IPS DF 6.9 (cell line): Measurements from ENCODE around the gene FBXL7.

Experiments used
- DNase-seq: peaks from one replicate; pipeline ENCODE4 v3.0.0-alpha.2; 2013; ENCODE audit warnings: low read depth, low spot score
- H3K27ac ChIP-seq: one replicate; pipeline ENCODE4 v1.5.1; 2013; ENCODE audit warnings: low read length, control low read depth
- H3K27me3 ChIP-seq: 2 replicates; pipeline ENCODE4 v1.6.1; 2013; ENCODE audit warnings: mild to moderate bottlenecking, low read length; ENCODE audit not compliant: control insufficient read depth, insufficient read depth
- H3K36me3 ChIP-seq: 2 replicates; pipeline ENCODE4 v1.6.1; 2013; ENCODE audit warnings: low read length; ENCODE audit not compliant: control insufficient read depth, insufficient read depth
- H3K4me1 ChIP-seq: 2 replicates; pipeline ENCODE4 v1.6.1; 2013; ENCODE audit warnings: low read length; ENCODE audit not compliant: control insufficient read depth, insufficient read depth
- H3K4me3 ChIP-seq: 2 replicates; pipeline ENCODE4 v1.5.1; 2013; ENCODE audit warnings: mild to moderate bottlenecking, low read length
- H3K9me3 ChIP-seq: 2 replicates; pipeline ENCODE4 v1.6.1; 2013; ENCODE audit warnings: low read length, inconsistent platforms; ENCODE audit not compliant: control insufficient read depth, insufficient read depth
- WGBS: extraction: QIAGEN DNeasy Blood & Tissue Kit; methylation state at CpG from one replicate; pipeline ENCODE4 v1.1.7; 2013; ENCODE audit warnings: mixed read lengths, missing lambda C conversion rate; ENCODE audit not compliant: insufficient read length, insufficient coverage; 5-methylcytosine and 5-hydroxymethylcytosine counted together

FBXL7 gene

GRCh38 chr5:15693933-15694332 lies 194.0 kb downstream of the FBXL7 start:
- no CpG with 5 or more reads among the region's 6 CpGs for whole genome bisulfite sequencing
- Histone ChIP-seq H3K27me3 (no peaks in the 10 kb centered on the region), H3K27ac (no peak overlapping the region), H3K36me3 (no peaks in the 10 kb centered on the region), H3K4me1 (no peaks in the 10 kb centered on the region; the same call in 1 of the 2 replicates), H3K4me3 (no peak overlapping the region), H3K9me3 (no peaks in the 10 kb centered on the region)
- no peak for DNase-seq

GRCh38 chr5:15694696-15695214 lies 194.8 kb downstream of the FBXL7 start:
- Histone ChIP-seq H3K9me3 (no peaks in the 10 kb centered on the region), H3K27me3 (no peaks in the 10 kb centered on the region), H3K36me3 (no peaks in the 10 kb centered on the region), H3K27ac (no peak overlapping the region), H3K4me3 (no peak overlapping the region), H3K4me1 (no peaks in the 10 kb centered on the region; the same call in 1 of the 2 replicates)
- DNase-seq = no peak
- WGBS = no CpG with 5 or more reads among the region's 2 CpGs

- Histone ChIP-seq H3K4me3 (no peak overlapping the region), H3K9me3 (no peaks in the 10 kb centered on the region), H3K36me3 (no peaks in the 10 kb centered on the region), H3K27ac (no peak overlapping the region), H3K4me1 (no peaks in the 10 kb centered on the region; the same call in 1 of the 2 replicates), H3K27me3 (no peaks in the 10 kb centered on the region)
- no CpG with 5 or more reads among the region's 4 CpGs for WGBS
- DNase-seq = no peak
Observed at GRCh38 chr5:15695215-15695731, 195.3 kb downstream of the FBXL7 start.

- no peaks in the 10 kb centered on the region for H3K27me3 ChIP-seq
- no CpG with 5 or more reads among the region's 2 CpGs for WGBS
- no peaks in the 10 kb centered on the region for H3K9me3 ChIP-seq
- no peaks in the 10 kb centered on the region for H3K36me3 ChIP-seq
- H3K4me1 ChIP-seq = no peaks in the 10 kb centered on the region
- DNase-seq = no peak
- H3K27ac ChIP-seq = no peak overlapping the region
- H3K4me3 ChIP-seq = no peak overlapping the region
Observed at GRCh38 chr5:15700373-15700772, 200.4 kb downstream of the FBXL7 start.

- Histone ChIP-seq H3K27me3 (no peaks in the 10 kb centered on the region), H3K36me3 (no peaks in the 10 kb centered on the region), H3K27ac (no peak overlapping the region), H3K4me3 (no peak overlapping the region), H3K9me3 (no peaks in the 10 kb centered on the region), H3K4me1 (no peaks in the 10 kb centered on the region)
- DNase-seq = no peak
- no CpG with 5 or more reads among the region's 9 CpGs for WGBS
Observed at GRCh38 chr5:15702102-15702501, 202.1 kb downstream of the FBXL7 start.

GRCh38 chr5:15703901-15704300 lies 203.9 kb downstream of the FBXL7 start:
- no peaks in the 10 kb centered on the region for H3K4me1 ChIP-seq
- no peaks in the 10 kb centered on the region for H3K9me3 ChIP-seq
- H3K27ac ChIP-seq = no peak overlapping the region
- H3K36me3 ChIP-seq = no peaks in the 10 kb centered on the region
- DNase-seq = no peak
- H3K4me3 ChIP-seq = no peak overlapping the region
- H3K27me3 ChIP-seq = no peaks in the 10 kb centered on the region
- WGBS = no CpG with 5 or more reads among the region's 3 CpGs

GRCh38 chr5:15704397-15704947 lies 204.5 kb downstream of the FBXL7 start:
- Histone ChIP-seq H3K27me3 (no peaks in the 10 kb centered on the region), H3K4me1 (no peaks in the 10 kb centered on the region), H3K9me3 (no peaks in the 10 kb centered on the region), H3K27ac (no peak overlapping the region), H3K36me3 (no peaks in the 10 kb centered on the region), H3K4me3 (no peak overlapping the region)
- no peak for DNase-seq

GRCh38 chr5:15707631-15708030 lies 207.7 kb downstream of the FBXL7 start:
- Histone ChIP-seq H3K27ac (no peak overlapping the region), H3K4me3 (no peak overlapping the region), H3K36me3 (no peaks in the 10 kb centered on the region), H3K4me1 (no peaks in the 10 kb centered on the region), H3K9me3 (no peaks in the 10 kb centered on the region), H3K27me3 (no peaks in the 10 kb centered on the region)
- no peak for DNase-seq
- no CpG with 5 or more reads among the region's 2 CpGs for WGBS

- Histone ChIP-seq H3K36me3 (no peaks in the 10 kb centered on the region), H3K9me3 (no peaks in the 10 kb centered on the region), H3K4me3 (no peak overlapping the region), H3K27me3 (no peaks in the 10 kb centered on the region), H3K4me1 (no peaks in the 10 kb centered on the region), H3K27ac (no peak overlapping the region)
- no peak for DNase-seq
- WGBS = no CpG with 5 or more reads among the region's 2 CpGs
Observed at GRCh38 chr5:15711892-15712291, 211.9 kb downstream of the FBXL7 start.

GRCh38 chr5:15715535-15715934 lies 215.6 kb downstream of the FBXL7 start:
- Histone ChIP-seq H3K4me3 (no peak overlapping the region), H3K4me1 (peaks cover 1% of the 10 kb centered on the region; the same call in 1 of the 2 replicates), H3K36me3 (no peaks in the 10 kb centered on the region), H3K27me3 (no peaks in the 10 kb centered on the region), H3K9me3 (no peaks in the 10 kb centered on the region), H3K27ac (no peak overlapping the region)
- no CpG with 5 or more reads among the region's 2 CpGs for WGBS
- DNase-seq = no peak

GRCh38 chr5:15715967-15716366 lies 216.0 kb downstream of the FBXL7 start:
- H3K9me3 ChIP-seq = no peaks in the 10 kb centered on the region
- no peaks in the 10 kb centered on the region for H3K36me3 ChIP-seq
- WGBS = no CpG with 5 or more reads among the region's 5 CpGs
- no peaks in the 10 kb centered on the region for H3K27me3 ChIP-seq
- H3K4me3 ChIP-seq = no peak overlapping the region
- peaks cover 1% of the 10 kb centered on the region; the same call in 1 of the 2 replicates for H3K4me1 ChIP-seq
- DNase-seq = no peak
- H3K27ac ChIP-seq = no peak overlapping the region
